Transverse colon (tissue), 3 donors: ENCODE data around the gene CPEB4.

Source experiments
- POLR2A ChIP-seq: fragments of 450-650 bp; IDR thresholded peaks from one replicate; pipeline ENCODE4 v1.6.1; 2016; ENCODE audit warnings: antibody characterized with exemption, mild to moderate bottlenecking, moderate library complexity
- TF ChIP-seq, protein P1 (sequence below), 5 experiments: fragments of 200-600 bp in 3 of 5; fragments of 450-650 bp in 2 of 5; sonication (generic) in 3 of 5; IDR thresholded peaks; 1 replicate in 2 of 5; 2 replicates in 3 of 5; pipeline ENCODE4 v1.5.1; 2016 to 2017; ENCODE audit warnings: antibody characterized with exemption in 5 of 5, inconsistent platforms in 3 of 5, mild to moderate bottlenecking in 2 of 5, moderate library complexity in 1 of 5

DNA sequence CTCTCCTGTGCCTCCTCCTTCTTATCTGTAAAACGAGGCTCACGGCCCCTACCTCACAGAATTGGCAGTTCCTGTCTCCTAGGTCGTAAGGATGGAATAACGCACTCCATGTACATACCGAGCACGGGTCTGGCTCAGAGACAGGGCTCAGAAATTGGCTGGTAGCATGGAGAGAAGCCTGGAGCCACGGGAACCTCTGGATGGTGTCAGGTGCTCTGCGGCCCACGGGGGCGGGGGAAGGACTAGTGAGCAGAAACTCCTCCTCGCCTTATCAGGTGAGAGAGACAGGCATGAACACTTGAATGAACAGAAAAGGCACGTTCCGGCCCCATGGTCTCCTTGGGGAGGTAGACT lies 85.4 kb downstream of the CPEB4 start:
- TF ChIP-seq, protein P1, sequence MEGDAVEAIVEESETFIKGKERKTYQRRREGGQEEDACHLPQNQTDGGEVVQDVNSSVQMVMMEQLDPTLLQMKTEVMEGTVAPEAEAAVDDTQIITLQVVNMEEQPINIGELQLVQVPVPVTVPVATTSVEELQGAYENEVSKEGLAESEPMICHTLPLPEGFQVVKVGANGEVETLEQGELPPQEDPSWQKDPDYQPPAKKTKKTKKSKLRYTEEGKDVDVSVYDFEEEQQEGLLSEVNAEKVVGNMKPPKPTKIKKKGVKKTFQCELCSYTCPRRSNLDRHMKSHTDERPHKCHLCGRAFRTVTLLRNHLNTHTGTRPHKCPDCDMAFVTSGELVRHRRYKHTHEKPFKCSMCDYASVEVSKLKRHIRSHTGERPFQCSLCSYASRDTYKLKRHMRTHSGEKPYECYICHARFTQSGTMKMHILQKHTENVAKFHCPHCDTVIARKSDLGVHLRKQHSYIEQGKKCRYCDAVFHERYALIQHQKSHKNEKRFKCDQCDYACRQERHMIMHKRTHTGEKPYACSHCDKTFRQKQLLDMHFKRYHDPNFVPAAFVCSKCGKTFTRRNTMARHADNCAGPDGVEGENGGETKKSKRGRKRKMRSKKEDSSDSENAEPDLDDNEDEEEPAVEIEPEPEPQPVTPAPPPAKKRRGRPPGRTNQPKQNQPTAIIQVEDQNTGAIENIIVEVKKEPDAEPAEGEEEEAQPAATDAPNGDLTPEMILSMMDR (IDR thresholded peaks at IDR 0.05), result no peak
- no peak for TF ChIP-seq POLR2A
